ENCODE measurements around the gene LGALS13. TPM values are rescaled to one million over a fixed set of nuclear protein-coding genes. Genes with fewer than 3 reads are reported as not detected.

Gene LGALS13
- total and polyA plus RNA-seq, 2 donors from 2014 or later = not detected

DNA sequence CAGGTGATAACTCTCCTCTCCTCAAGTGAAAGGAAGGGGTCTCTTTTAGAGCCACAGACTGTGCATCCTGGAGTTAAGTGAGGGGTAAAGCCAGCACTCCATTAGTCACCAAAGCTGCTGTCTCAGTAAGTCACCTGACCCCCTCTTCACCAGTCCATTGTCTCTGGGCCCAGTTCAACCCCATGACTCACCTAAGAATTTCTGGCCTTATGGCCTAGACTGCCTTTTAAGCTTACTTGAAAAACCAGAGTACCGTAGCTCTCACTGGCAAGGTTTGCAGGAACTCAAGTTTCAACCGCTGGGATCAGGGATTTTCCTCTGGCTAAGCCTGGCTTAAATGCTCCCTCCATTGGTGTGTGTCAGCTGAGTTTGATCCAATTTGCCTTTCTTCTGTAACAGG lies 38.9 kb upstream of the LGALS13 start:
- H3K4me3 ChIP-seq (ENCODE audit: low read length in 3 of 3) = no peak overlapping the region
- H3K36me3 ChIP-seq (ENCODE audit: control insufficient read depth in 2 of 3, insufficient read depth in 3 of 3, low read length in 3 of 3) = no peaks in the 10 kb centered on the region
- intact Hi-C loops (cut with DNase I) = no loop called here
- H3K4me1 ChIP-seq (ENCODE audit: control insufficient read depth in 2 of 3, insufficient read depth in 2 of 3, low read depth in 1 of 3, low read length in 3 of 3) = no peaks in the 10 kb centered on the region
- H3K9me3 ChIP-seq (ENCODE audit: control insufficient read depth in 2 of 3, insufficient read depth in 1 of 3, low read length in 3 of 3) = no peaks in the 10 kb centered on the region
- TF ChIP-seq CTCF (IDR thresholded peaks at IDR 0.05; ENCODE audit: borderline replicate concordance, extremely low read depth, insufficient read depth) = no peak
- H3K27ac ChIP-seq (ENCODE audit: low read depth in 2 of 2, low read length in 2 of 2) = no peak overlapping the region
- H3K9ac ChIP-seq (ENCODE audit: low read length in 3 of 3) = no peak overlapping the region
- FAIRE-seq (no peak), DNase-seq (no peak)
- no peaks in the 10 kb centered on the region for H3K27me3 ChIP-seq (ENCODE audit: control insufficient read depth, insufficient read depth, low read length)

DNA sequence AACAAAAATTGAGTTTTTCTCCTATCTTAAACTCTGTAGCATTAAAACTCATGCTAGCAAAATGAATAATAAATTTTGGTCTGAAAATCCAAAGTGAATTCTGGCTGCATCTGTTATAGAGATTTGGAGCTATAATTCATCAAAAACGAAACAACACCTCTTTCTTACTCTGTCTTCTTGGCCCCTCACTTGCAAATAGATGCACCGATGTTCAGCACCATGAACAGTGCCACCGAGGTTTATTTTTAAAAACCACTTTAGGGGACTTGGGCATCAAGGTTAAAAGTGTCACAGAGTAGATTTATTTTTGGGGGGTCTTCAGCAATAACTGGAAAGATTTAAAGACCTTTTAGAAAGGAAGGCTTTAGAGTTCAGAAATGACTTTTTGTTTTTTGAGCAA lies 36.3 kb upstream of the LGALS13 start:
- Histone ChIP-seq H3K27ac (ENCODE audit: low read depth in 2 of 2, low read length in 2 of 2) (no peak overlapping the region), H3K9ac (ENCODE audit: low read length in 3 of 3) (no peak overlapping the region), H3K36me3 (ENCODE audit: control insufficient read depth in 2 of 3, insufficient read depth in 3 of 3, low read length in 3 of 3) (no peaks in the 10 kb centered on the region), H3K9me3 (ENCODE audit: control insufficient read depth in 2 of 3, insufficient read depth in 1 of 3, low read length in 3 of 3) (no peaks in the 10 kb centered on the region), H3K4me1 (ENCODE audit: control insufficient read depth in 2 of 3, insufficient read depth in 2 of 3, low read depth in 1 of 3, low read length in 3 of 3) (no peaks in the 10 kb centered on the region), H3K27me3 (ENCODE audit: control insufficient read depth, insufficient read depth, low read length) (no peaks in the 10 kb centered on the region), H3K4me3 (ENCODE audit: low read length in 3 of 3) (no peak overlapping the region)
- DNase-seq (no peak), FAIRE-seq (no peak)
- intact Hi-C loops (cut with DNase I) = no loop called here
- no peak for TF ChIP-seq CTCF (IDR thresholded peaks at IDR 0.05; ENCODE audit: borderline replicate concordance, extremely low read depth, insufficient read depth)

- Histone ChIP-seq H3K36me3 (ENCODE audit: control insufficient read depth in 2 of 3, insufficient read depth in 3 of 3, low read length in 3 of 3) (no peaks in the 10 kb centered on the region), H3K9ac (ENCODE audit: low read length in 3 of 3) (no peak overlapping the region), H3K9me3 (ENCODE audit: control insufficient read depth in 2 of 3, insufficient read depth in 1 of 3, low read length in 3 of 3) (peaks cover 0 to 6% (median 0%) of the 10 kb centered on the region in 3 donors), H3K4me1 (ENCODE audit: control insufficient read depth in 2 of 3, insufficient read depth in 2 of 3, low read depth in 1 of 3, low read length in 3 of 3) (no peaks in the 10 kb centered on the region), H3K4me3 (ENCODE audit: low read length in 3 of 3) (no peak overlapping the region), H3K27me3 (ENCODE audit: control insufficient read depth, insufficient read depth, low read length) (no peaks in the 10 kb centered on the region), H3K27ac (ENCODE audit: low read depth in 2 of 2, low read length in 2 of 2) (no peak overlapping the region)
- DNase-seq (no peak), FAIRE-seq (no peak)
- intact Hi-C loops (cut with DNase I) = no loop called here
- no peak for TF ChIP-seq CTCF (IDR thresholded peaks at IDR 0.05; ENCODE audit: borderline replicate concordance, extremely low read depth, insufficient read depth)
Observed at GRCh38 chr19:39568604-39569003, 33.7 kb upstream of the LGALS13 start.

DNA sequence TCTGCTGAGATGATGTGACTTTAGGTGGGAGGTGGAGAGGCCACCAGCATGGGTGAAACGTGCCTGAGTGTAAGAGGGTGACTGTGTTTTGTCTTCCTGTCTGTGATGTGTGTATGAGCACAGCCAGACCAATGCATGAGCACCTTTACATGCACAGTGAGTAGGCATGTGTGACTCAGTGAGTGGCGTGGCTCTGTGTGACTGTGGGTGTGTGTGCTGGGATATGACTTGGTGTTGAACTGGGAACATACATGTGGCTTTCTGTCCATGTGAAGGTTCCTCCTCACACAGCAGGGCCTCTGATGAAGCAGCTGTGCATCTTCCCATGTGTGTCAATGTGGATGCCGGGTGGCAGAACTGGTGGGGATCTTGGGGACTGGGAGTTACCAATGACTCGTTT lies 19.9 kb upstream of the LGALS13 start:
- no peak for FAIRE-seq
- no peaks in the 10 kb centered on the region for H3K36me3 ChIP-seq (ENCODE audit: control insufficient read depth in 2 of 3, insufficient read depth in 3 of 3, low read length in 3 of 3)
- intact Hi-C loops (cut with DNase I) = no loop called here
- no peak for DNase-seq
- H3K27me3 ChIP-seq (ENCODE audit: control insufficient read depth, insufficient read depth, low read length) = no peaks in the 10 kb centered on the region
- TF ChIP-seq CTCF (IDR thresholded peaks at IDR 0.05; ENCODE audit: borderline replicate concordance, extremely low read depth, insufficient read depth) = no peak
- no peak overlapping the region for H3K4me3 ChIP-seq (ENCODE audit: low read length in 3 of 3)
- no peak overlapping the region for H3K27ac ChIP-seq (ENCODE audit: low read depth in 2 of 2, low read length in 2 of 2)
- no peaks in the 10 kb centered on the region for H3K4me1 ChIP-seq (ENCODE audit: control insufficient read depth in 2 of 3, insufficient read depth in 2 of 3, low read depth in 1 of 3, low read length in 3 of 3)
- peaks cover 0 to 9% (median 2%) of the 10 kb centered on the region in 3 donors for H3K9me3 ChIP-seq (ENCODE audit: control insufficient read depth in 2 of 3, insufficient read depth in 1 of 3, low read length in 3 of 3)
- H3K9ac ChIP-seq (ENCODE audit: low read length in 3 of 3) = no peak overlapping the region

Measured in kidney (tissue), 14 donors.